GM13976 (cell line): ENCODE data around the gene RETREG2.
A peak's percentile ranks its signal among the peaks of the same experiment; 100 is the strongest.

Source experiments
- DNase-seq: peaks from one replicate; pipeline ENCODE4 v3.0.0; 2012; ENCODE audit warnings: low spot score
- CTCF ChIP-seq: IDR thresholded peaks from 2 replicates; pipeline ENCODE4 v1.5.1; 2012; ENCODE audit warnings: borderline replicate concordance, mild to moderate bottlenecking; ENCODE audit not compliant: insufficient read depth; ENCODE audit errors: extremely low read depth, missing control alignments, control extremely low read depth
- in situ Hi-C: fragments of 300-500 bp; cut with MboI; formaldehyde crosslinking; loops from one replicate; pipeline ENCODE4 v1.12.0; 2022; ENCODE audit warnings: low sequenced_read_pairs, mixed read lengths, inconsistent platforms; ENCODE audit not compliant: unreplicated experiment

Gene RETREG2

GRCh38 chr2:219218732-219219701 is 40.9 kb downstream of the RETREG2 start, which contains the start of gene ABCB6:
Gene ABCB6 (minus strand): TSS chr2:219218958. CDS start chr2:219218673, 285 bp downstream.
- DNase-seq: peak; percentile 96
- in situ Hi-C loops: no loop called here
- TF ChIP-seq CTCF: no peak

- no peak for TF ChIP-seq CTCF
- in situ Hi-C loops: no loop called here
- no peak for DNase-seq
Measured at GRCh38 chr2:219219784-219220532, 41.9 kb downstream of the RETREG2 start.

- no peak for DNase-seq
- in situ Hi-C loops: no loop called here
- TF ChIP-seq CTCF: no peak
Measured at GRCh38 chr2:219220652-219221402, 42.8 kb downstream of the RETREG2 start.

- no peak for DNase-seq
- in situ Hi-C loops: no loop called here
- no peak for TF ChIP-seq CTCF
Measured at GRCh38 chr2:219221957-219222518, 44.0 kb downstream of the RETREG2 start.

- DNase-seq: no peak
- TF ChIP-seq CTCF: no peak
- in situ Hi-C loops: no loop called here
Measured at GRCh38 chr2:219223831-219224610, 45.9 kb downstream of the RETREG2 start.
